GM06990 (cell line): ENCODE results near the gene PAF1.

ENCODE experiments used
- DNase-seq: peaks from one replicate; pipeline ENCODE4 v3.0.0-alpha.2; 2011; ENCODE audit not compliant: insufficient read length; ENCODE audit errors: extremely low read depth
- H3K27me3 ChIP-seq: replicated peaks from 2 replicates; pipeline ENCODE4 v1.6.0; 2011; ENCODE audit warnings: low read length; ENCODE audit not compliant: control insufficient read depth, insufficient read depth
- H3K36me3 ChIP-seq: 2 replicates; pipeline ENCODE4 v1.5.1; 2011; ENCODE audit warnings: low read length; ENCODE audit not compliant: control insufficient read depth, insufficient read depth
- H3K4me3 ChIP-seq: replicated peaks from 2 replicates; pipeline ENCODE4 v1.5.1; 2011; ENCODE audit warnings: low read depth, mild to moderate bottlenecking, control low read depth, low read length
- CTCF ChIP-seq: IDR thresholded peaks from 2 replicates; pipeline ENCODE4 v1.5.1; 2011; ENCODE audit warnings: low read length, control low read depth, mild to moderate bottlenecking, inconsistent platforms; ENCODE audit not compliant: insufficient read depth, poor library complexity, severe bottlenecking

Gene PAF1

GRCh38 chr19:39375929-39376328 lies 15.0 kb downstream of the PAF1 start:
- Histone ChIP-seq H3K4me3 (no peak overlapping the region), H3K36me3 (peaks cover 39% of the 10 kb centered on the region), H3K27me3 (no peaks in the 10 kb centered on the region)
- DNase-seq = no peak
- TF ChIP-seq CTCF = no peak

- no peak for TF ChIP-seq CTCF
- Histone ChIP-seq H3K36me3 (peaks cover 32% of the 10 kb centered on the region), H3K4me3 (no peak overlapping the region), H3K27me3 (no peaks in the 10 kb centered on the region)
- no peak for DNase-seq
Measured at GRCh38 chr19:39372941-39373340, 18.0 kb downstream of the PAF1 start.

GRCh38 chr19:39372047-39372802 lies 18.7 kb downstream of the PAF1 start:
- no peak for TF ChIP-seq CTCF
- H3K4me3 ChIP-seq = no peak overlapping the region
- no peaks in the 10 kb centered on the region for H3K27me3 ChIP-seq
- peaks cover 25% of the 10 kb centered on the region for H3K36me3 ChIP-seq
- no peak for DNase-seq

- no peak for DNase-seq
- peaks cover 21% of the 10 kb centered on the region for H3K36me3 ChIP-seq
- no peak overlapping the region for H3K4me3 ChIP-seq
- no peaks in the 10 kb centered on the region for H3K27me3 ChIP-seq
- no peak for TF ChIP-seq CTCF
Measured at GRCh38 chr19:39370735-39371134, 20.2 kb downstream of the PAF1 start.

GRCh38 chr19:39369200-39369599 lies 21.7 kb downstream of the PAF1 start:
- no peak for TF ChIP-seq CTCF
- DNase-seq = no peak
- peaks cover 14% of the 10 kb centered on the region for H3K36me3 ChIP-seq
- H3K27me3 ChIP-seq = no peaks in the 10 kb centered on the region
- H3K4me3 ChIP-seq = no peak overlapping the region

- no peak overlapping the region for H3K4me3 ChIP-seq
- DNase-seq = no peak
- H3K36me3 ChIP-seq = peaks cover 10% of the 10 kb centered on the region
- TF ChIP-seq CTCF = no peak
- no peaks in the 10 kb centered on the region for H3K27me3 ChIP-seq
Measured at GRCh38 chr19:39365531-39365930, 25.4 kb downstream of the PAF1 start.
